Activated naive CD4-positive, alpha-beta T cell treated with anti-CD3 and anti-CD28 coated beads, Interleukin-2, amount 50 U/mL, for 72 hours (primary cell): ENCODE data around the gene METAP1D. TPM values are rescaled to one million over a fixed set of nuclear protein-coding genes. Genes with fewer than 3 reads are reported as not detected.

Source experiments
- ATAC-seq, 2 donors: fragments of 150-1000 bp; cut with Tn5 transposase; 2 replicates each; pipeline ENCODE4 v1.10.0; 2021; ENCODE audit warnings: mild to moderate bottlenecking in 2 of 2, moderate library complexity in 2 of 2
- DNase-seq, 2 donors: peaks; one replicate each; pipeline ENCODE4 v3.0.0; 2021 to 2022; ENCODE audit warnings: low spot score in 2 of 2
- H3K27ac Mint-ChIP-seq, 2 donors: one replicate each; pipeline ENCODE4 v1.8.0; 2022; ENCODE audit warnings: mild to moderate bottlenecking in 2 of 2, mixed read lengths in 2 of 2
- H3K36me3 Mint-ChIP-seq, 2 donors: one replicate each; pipeline ENCODE4 v1.8.0; 2022; ENCODE audit warnings: mixed read lengths in 2 of 2
- H3K9me3 Mint-ChIP-seq, 2 donors: one replicate each; pipeline ENCODE4 v1.8.0; 2022; ENCODE audit warnings: mixed read lengths in 2 of 2
- total RNA-seq, 2 donors: library from RNA; stranded (reverse); gene quantifications; one replicate each; pipeline ENCODE4 v1.2.3, GENCODE V29; 2022

The METAP1D gene
- total RNA-seq, 2 donors from 2014 or later = 2.6 to 4.2 TPM

- Mint-ChIP-seq H3K27ac (no peak overlapping the region), H3K36me3 (no peaks in the 10 kb centered on the region), H3K9me3 (no peaks in the 10 kb centered on the region)
- ATAC-seq (no peak), DNase-seq (no peak)
Observed at GRCh38 chr2:172031536-172031935, 31.8 kb downstream of the METAP1D start.

- ATAC-seq (no peak), DNase-seq (no peak)
- H3K9me3 Mint-ChIP-seq = no peaks in the 10 kb centered on the region
- no peaks in the 10 kb centered on the region for H3K36me3 Mint-ChIP-seq
- H3K27ac Mint-ChIP-seq = no peak overlapping the region
Observed at GRCh38 chr2:172038121-172038520, 38.4 kb downstream of the METAP1D start.

- no peak for ATAC-seq
- H3K9me3 Mint-ChIP-seq = no peaks in the 10 kb centered on the region
- H3K27ac Mint-ChIP-seq = no peak overlapping the region
- H3K36me3 Mint-ChIP-seq = no peaks in the 10 kb centered on the region
- no peak for DNase-seq
Observed at GRCh38 chr2:172038604-172039003, 38.9 kb downstream of the METAP1D start.

GRCh38 chr2:172039011-172039704 lies 39.4 kb downstream of the METAP1D start:
- ATAC-seq = no peak
- H3K9me3 Mint-ChIP-seq = no peaks in the 10 kb centered on the region
- H3K36me3 Mint-ChIP-seq = no peaks in the 10 kb centered on the region
- H3K27ac Mint-ChIP-seq = no peak overlapping the region
- no peak for DNase-seq

GRCh38 chr2:172040311-172040710 lies 40.6 kb downstream of the METAP1D start:
- H3K27ac Mint-ChIP-seq = no peak overlapping the region
- no peaks in the 10 kb centered on the region for H3K36me3 Mint-ChIP-seq

GRCh38 chr2:172046080-172046678 lies 46.4 kb downstream of the METAP1D start:
- no peaks in the 10 kb centered on the region for H3K36me3 Mint-ChIP-seq
- DNase-seq (no peak), ATAC-seq (no peak)
- H3K9me3 Mint-ChIP-seq = no peaks in the 10 kb centered on the region
- no peak overlapping the region for H3K27ac Mint-ChIP-seq

More at GRCh38 chr2:172040311-172040710, 40.6 kb downstream of the METAP1D start:
- H3K9me3 Mint-ChIP-seq = no peaks in the 10 kb centered on the region
- no peak for ATAC-seq
- DNase-seq = no peak

- H3K27ac Mint-ChIP-seq = no peak overlapping the region
- no peaks in the 10 kb centered on the region for H3K9me3 Mint-ChIP-seq
- H3K36me3 Mint-ChIP-seq = no peaks in the 10 kb centered on the region
- ATAC-seq (no peak), DNase-seq (no peak)
Observed at GRCh38 chr2:172046866-172047565, 47.3 kb downstream of the METAP1D start.

- ATAC-seq = no peak
- Mint-ChIP-seq H3K27ac (no peak overlapping the region), H3K9me3 (no peaks in the 10 kb centered on the region), H3K36me3 (no peaks in the 10 kb centered on the region)
- no peak for DNase-seq
Observed at GRCh38 chr2:172047566-172048507, 48.1 kb downstream of the METAP1D start.

GRCh38 chr2:172048508-172049503 lies 49.1 kb downstream of the METAP1D start:
- no peak for DNase-seq
- no peak overlapping the region for H3K27ac Mint-ChIP-seq
- H3K9me3 Mint-ChIP-seq = no peaks in the 10 kb centered on the region
- ATAC-seq = no peak
- H3K36me3 Mint-ChIP-seq = no peaks in the 10 kb centered on the region

- ATAC-seq (no peak), DNase-seq (no peak)
- H3K9me3 Mint-ChIP-seq = no peaks in the 10 kb centered on the region
- no peaks in the 10 kb centered on the region for H3K36me3 Mint-ChIP-seq
- H3K27ac Mint-ChIP-seq = no peak overlapping the region
Observed at GRCh38 chr2:172049567-172050120, 49.9 kb downstream of the METAP1D start.

- ATAC-seq = no peak
- no peak for DNase-seq
- no peak overlapping the region for H3K27ac Mint-ChIP-seq
- no peaks in the 10 kb centered on the region for H3K9me3 Mint-ChIP-seq
- no peaks in the 10 kb centered on the region for H3K36me3 Mint-ChIP-seq
Observed at GRCh38 chr2:172050479-172051125, 50.8 kb downstream of the METAP1D start.

GRCh38 chr2:172052000-172052983 lies 52.5 kb downstream of the METAP1D start:
- ATAC-seq (no peak), DNase-seq (no peak)
- Mint-ChIP-seq H3K9me3 (no peaks in the 10 kb centered on the region), H3K27ac (no peak overlapping the region), H3K36me3 (no peaks in the 10 kb centered on the region)

- no peak for DNase-seq
- H3K9me3 Mint-ChIP-seq = no peaks in the 10 kb centered on the region
- no peak overlapping the region for H3K27ac Mint-ChIP-seq
- ATAC-seq = no peak
- H3K36me3 Mint-ChIP-seq = no peaks in the 10 kb centered on the region
Observed at GRCh38 chr2:172053486-172053885, 53.7 kb downstream of the METAP1D start.

GRCh38 chr2:172056293-172056692 lies 56.5 kb downstream of the METAP1D start:
- H3K36me3 Mint-ChIP-seq = no peaks in the 10 kb centered on the region

More at GRCh38 chr2:172056293-172056692, 56.5 kb downstream of the METAP1D start:
- Mint-ChIP-seq H3K9me3 (no peaks in the 10 kb centered on the region), H3K27ac (peak overlapping the region in 1 of 2 donors; percentile 74)
- DNase-seq (no peak), ATAC-seq (no peak)
